HG03460 (cell line): ENCODE measurements around the gene FOXI3.

Source experiments
- ATAC-seq: cut with Tn5 transposase; IDR thresholded peaks from one replicate; pipeline ENCODE4 v1.9.1; 2021; ENCODE audit not compliant: unreplicated experiment

FOXI3 gene

GRCh38 chr2:88452565-88452905 lies at the start of gene FOXI3:
Gene FOXI3 (minus strand): TSS chr2:88452693. CDS start chr2:88452535, 158 bp downstream.
- no peak for ATAC-seq

GRCh38 chr2:88500691-88501090 lies 48.2 kb upstream of the FOXI3 start:
- ATAC-seq = no peak

DNA sequence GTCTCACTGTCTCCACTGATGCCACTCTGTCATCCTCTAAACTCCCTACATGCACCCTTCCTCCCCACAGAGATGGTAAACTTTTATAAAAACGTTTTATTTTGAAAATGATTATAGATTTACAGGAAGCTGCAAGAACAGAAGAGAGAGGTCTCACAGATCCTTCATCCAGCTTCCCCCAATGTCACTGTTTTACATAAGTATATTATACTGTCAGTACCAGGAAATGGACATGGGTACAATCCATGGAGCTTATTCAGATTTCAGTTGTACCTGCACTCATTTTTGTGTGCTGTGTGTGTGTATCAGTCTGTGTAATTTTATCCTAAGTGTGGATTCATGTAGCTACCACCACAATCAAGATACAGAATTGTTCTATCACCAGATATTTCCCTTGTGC lies 46.7 kb upstream of the FOXI3 start:
- no peak for ATAC-seq

DNA sequence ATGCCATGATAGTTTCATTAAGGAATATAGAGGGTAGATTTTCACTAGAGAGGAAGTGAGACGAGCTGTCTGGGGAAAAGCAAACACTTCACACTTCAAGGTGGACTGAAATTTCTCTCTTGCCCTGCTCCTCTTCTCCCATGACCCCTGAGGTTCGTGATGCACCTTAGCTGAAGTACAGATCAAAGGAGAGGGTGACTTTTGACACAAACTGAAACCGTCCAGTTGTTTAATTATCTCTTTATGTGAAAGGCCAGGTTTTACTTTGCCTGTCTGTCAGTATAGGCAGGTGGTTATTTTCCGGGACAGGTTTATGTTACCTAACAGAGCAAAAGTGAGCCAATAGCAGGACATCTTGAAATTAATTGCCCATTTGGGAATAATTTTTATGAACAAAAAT lies 41.0 kb upstream of the FOXI3 start:
- ATAC-seq = no peak

GRCh38 chr2:88492002-88492401 lies 39.5 kb upstream of the FOXI3 start:
- ATAC-seq = no peak

- ATAC-seq = no peak
Observed at GRCh38 chr2:88489181-88489580, 36.7 kb upstream of the FOXI3 start.

DNA sequence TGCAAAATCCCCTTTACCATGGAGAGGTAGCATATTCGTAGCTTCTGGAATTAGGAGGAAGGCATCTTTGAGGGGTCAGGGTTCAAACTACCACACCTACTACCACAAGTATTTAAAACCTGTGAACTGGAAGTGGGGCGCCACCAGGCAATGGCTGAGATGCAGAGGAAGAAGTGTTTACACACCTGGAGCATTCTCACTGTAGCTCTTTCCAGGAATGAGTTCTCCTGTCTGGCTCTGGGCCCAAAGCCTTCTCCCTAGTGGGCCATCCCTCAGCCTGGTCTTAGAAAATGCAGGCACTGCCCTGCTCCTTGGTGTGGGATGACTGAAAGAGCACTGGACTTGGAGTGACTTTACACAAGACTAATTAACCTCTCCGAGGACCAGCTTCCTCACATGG lies 30.7 kb upstream of the FOXI3 start:
- ATAC-seq = no peak

- ATAC-seq = no peak
Observed at GRCh38 chr2:88481691-88482336, 29.3 kb upstream of the FOXI3 start.

GRCh38 chr2:88472811-88473210 lies 20.3 kb upstream of the FOXI3 start:
- ATAC-seq = no peak

GRCh38 chr2:88471083-88471942 lies 18.8 kb upstream of the FOXI3 start:
- ATAC-seq = no peak

GRCh38 chr2:88469202-88470114 lies 17.0 kb upstream of the FOXI3 start:
- no peak for ATAC-seq

DNA sequence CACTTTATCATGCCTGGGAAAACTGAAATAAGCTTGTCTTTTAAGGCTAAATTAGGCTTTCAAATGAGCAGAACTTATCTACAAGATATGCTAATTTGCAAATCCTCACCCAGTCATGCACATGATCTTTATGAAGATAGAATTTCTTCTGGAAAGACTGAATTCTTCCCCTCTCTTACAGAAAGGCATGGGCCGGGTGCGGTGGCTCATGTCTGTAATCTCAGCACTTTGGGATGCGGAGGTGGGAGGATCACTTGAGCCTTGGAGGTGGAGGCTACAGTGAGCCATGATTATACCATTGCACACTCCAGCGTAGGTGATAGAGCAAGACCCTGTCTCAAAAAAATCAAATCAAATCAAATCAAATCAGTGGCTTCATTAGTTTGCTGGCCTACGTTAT lies 11.7 kb upstream of the FOXI3 start:
- ATAC-seq = no peak

DNA sequence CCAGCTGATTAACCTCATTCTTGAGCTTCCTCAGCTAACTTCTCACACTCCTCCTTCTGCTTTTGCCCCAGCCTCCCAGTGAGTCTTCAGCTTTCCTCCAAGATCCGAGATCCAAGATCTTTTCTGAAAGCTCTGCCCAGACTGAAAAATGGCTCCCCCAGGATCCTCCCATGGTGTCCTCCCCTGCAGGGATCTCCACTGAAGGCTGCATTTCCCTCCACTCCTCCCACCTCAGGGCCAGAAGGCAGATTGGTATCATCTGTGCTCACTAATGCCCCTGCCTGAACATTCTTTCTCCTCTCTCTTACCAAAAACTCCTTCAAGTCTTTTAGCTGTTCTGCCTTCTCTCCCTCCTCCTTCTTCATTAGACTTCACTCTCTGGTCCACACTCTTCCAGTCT lies 6.1 kb upstream of the FOXI3 start:
- no peak for ATAC-seq

- no peak for ATAC-seq
Observed at GRCh38 chr2:88452980-88453582, 588 bp upstream of the FOXI3 start.

GRCh38 chr2:88451811-88452564 lies 505 bp downstream of the FOXI3 start:
- ATAC-seq = no peak

DNA sequence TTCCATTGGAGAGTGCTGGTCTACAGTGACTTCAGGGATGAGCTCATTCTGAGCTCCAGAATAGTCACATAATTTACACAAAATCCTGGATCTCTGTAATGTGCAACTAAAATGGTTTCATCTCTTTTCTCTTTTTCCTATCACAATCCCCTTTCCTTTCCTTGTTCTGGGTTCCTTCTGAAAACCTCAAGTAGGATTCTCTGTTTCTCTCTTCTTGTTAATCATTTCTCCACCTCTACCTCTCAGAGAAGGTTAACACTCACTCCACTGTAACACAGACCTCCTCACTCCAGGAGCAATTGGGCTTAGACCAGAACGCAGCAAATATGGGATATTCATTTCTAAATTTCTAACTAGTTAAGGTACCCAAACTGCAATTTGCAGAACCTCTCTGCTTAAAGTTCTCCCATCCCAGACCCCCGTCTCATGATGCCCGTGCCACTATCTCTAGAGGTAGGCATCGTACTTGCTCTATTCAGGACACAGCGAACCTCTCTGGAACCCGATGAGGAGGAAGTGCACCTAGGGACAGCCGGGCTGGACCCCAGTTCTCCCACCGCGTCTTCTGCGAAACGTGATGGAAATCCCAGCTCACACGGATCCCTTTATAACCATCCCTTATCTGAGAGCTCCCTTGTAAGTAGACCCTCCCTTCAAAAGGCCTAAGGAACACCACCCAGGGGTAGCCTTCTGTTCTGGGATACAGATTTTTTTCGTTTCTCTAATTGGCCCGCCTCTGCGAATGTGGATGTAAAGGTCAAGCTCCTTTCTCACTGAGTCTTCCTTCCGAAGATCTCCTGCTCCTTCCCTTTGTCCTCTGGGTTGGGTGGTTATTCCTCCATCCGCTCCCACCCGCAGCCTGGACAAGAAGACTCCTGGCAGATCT lies 1.3 kb downstream of the FOXI3 start:
- ATAC-seq = no peak

DNA sequence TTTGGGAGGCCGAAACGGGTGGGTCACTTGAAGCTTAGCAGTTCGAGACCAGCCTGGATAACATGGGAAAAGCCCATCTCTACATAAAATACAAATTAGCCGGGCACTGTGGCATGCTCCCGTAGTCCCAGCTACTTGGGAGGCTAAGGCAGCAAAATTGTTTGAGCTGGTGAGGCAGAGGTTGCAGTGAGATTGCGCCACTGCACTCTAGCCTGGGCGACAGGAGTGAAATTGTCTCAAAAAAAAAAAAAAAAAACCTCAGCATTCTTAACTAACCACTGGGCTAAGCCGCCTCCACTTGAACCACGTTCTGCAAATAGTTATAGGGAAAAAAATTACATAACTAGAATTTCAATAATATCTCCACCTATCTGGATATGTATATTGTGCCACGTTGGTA lies 2.3 kb downstream of the FOXI3 start:
- ATAC-seq = no peak

GRCh38 chr2:88448248-88448647 lies 4.2 kb downstream of the FOXI3 start:
- no peak for ATAC-seq

DNA sequence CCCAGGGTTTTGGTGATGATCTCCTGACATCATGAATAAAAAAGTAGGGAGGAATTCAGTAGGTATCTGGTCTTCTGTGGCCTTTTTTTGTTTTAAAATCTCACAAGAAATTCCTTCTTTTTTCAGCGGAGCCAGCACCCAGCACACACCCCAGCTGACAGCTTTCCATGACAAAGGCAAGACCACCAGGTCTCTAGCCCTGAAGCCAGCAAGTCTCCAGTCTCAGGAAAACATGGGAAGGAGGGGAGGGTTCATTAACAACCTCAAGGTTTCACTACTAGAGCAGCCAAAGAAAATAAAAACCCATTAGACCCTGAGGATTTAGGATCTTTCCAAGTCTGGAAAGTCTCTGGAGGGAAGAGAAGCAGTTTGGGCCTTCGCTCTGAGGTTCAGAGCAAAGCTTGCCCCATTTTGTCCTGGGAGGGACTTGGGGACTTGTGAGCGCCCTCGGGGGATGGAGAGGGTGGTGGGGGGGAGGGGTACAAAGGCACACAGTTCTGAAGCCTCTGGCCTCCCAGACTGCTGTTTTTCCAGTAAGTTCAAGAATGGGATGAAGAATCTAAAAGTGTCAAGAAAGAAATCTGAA lies 9.0 kb downstream of the FOXI3 start:
- no peak for ATAC-seq
